Activated CD4-positive, alpha-beta T cell treated with anti-CD3 and anti-CD28 coated beads, Interleukin-2, Interleukin-6, amounts not matched to agents 100 ng/mL and 50 ng/mL, durations not matched to agents 16 hours and 8 hours (primary cell): ENCODE results near the gene CPT1B.
"Not testable (repeated sequence)": the region's sequence is repeated elsewhere in the genome, so short reads cannot be mapped to it uniquely, and the experiment has no call there.

Experiments used
- DNase-seq: peaks from one replicate; pipeline ENCODE4 v3.0.0-alpha.2; 2020

CPT1B gene

GRCh38 chr22:50544078-50544745 is 34.0 kb downstream of the CPT1B start:
- peak; percentile 93 for DNase-seq

- DNase-seq, result peak; percentile 85
Observed at GRCh38 chr22:50542416-50542927, 35.8 kb downstream of the CPT1B start.

GRCh38 chr22:50541667-50542026 is 36.6 kb downstream of the CPT1B start:
- peak; percentile 91 for DNase-seq

DNA sequence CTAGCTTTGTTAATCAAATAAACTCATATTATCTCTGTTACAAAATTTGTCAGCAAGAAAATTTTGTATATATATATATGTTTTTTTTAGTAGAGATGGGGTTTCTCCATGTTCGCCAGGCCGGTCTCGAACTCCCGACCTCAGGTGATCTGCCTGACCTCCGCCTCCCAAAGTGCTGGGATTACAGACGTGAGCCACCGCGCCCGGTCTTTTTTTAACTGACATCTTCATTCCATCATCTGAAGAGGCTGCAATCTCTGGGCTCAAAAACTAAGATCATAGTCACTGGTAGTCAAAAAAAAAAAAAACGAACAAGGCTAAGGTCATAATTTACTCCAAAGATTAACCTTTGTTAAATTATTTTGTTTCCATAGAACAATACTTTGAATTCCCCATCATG is 37.8 kb downstream of the CPT1B start:
- DNase-seq, result no peak

DNA sequence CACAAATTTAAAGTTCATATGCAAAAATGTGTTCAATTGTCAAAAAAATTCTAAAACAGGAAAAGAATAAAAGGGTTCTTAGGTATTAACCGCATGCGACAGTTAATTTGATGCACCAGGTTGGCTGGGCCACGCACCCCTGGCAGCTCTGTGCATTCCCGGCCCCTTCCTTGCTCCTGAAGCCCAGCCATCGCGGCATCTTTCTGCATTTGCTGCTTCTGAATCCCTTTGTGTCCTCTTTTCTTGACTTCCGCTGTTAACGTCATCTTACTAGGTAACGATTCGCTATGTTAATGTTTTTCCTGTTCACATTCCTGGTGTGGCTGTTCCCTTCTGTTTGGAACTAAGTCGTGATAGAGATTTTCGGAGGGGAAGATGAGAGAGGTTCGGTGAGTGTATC is 40.5 kb downstream of the CPT1B start:
- no peak for DNase-seq

DNA sequence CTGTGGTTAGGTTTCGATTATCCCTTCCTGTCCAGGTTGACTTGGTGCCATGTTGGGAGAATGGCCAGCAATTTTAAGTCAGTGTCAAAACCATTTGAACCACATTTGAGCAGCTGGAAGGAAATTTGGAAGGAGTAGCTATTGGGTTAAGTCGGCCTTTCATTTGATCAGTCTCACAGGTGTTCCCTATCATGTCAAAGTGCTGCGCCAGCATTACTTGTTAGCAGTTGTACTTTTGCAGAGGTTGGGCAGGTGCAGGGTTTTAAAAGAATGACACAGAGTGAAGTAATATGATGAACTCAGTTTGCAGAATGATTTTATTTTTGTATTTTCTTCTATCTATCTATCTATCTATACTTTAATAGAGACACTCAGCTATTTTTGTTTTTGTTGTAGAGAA is 42.0 kb downstream of the CPT1B start:
- DNase-seq, result no peak

DNA sequence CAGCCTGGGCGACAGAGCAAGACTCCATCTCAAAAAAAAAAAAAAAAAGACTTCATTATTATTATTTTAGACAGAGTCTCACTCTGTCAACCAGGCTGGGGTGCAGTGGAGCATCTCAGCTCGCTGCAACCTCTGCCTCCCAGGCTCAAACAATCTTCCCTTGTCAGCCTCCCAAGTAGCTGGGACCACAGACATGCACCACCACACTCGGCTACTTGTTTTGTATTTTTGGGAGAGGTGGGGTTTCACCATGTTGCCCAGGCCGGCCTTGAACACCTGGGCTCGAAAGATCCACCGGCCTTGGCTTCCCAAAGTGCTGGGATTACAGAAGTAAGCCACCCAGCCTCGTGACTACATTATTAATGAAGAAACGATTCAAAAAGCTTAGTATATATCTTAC is 43.1 kb downstream of the CPT1B start:
- no peak for DNase-seq

DNA sequence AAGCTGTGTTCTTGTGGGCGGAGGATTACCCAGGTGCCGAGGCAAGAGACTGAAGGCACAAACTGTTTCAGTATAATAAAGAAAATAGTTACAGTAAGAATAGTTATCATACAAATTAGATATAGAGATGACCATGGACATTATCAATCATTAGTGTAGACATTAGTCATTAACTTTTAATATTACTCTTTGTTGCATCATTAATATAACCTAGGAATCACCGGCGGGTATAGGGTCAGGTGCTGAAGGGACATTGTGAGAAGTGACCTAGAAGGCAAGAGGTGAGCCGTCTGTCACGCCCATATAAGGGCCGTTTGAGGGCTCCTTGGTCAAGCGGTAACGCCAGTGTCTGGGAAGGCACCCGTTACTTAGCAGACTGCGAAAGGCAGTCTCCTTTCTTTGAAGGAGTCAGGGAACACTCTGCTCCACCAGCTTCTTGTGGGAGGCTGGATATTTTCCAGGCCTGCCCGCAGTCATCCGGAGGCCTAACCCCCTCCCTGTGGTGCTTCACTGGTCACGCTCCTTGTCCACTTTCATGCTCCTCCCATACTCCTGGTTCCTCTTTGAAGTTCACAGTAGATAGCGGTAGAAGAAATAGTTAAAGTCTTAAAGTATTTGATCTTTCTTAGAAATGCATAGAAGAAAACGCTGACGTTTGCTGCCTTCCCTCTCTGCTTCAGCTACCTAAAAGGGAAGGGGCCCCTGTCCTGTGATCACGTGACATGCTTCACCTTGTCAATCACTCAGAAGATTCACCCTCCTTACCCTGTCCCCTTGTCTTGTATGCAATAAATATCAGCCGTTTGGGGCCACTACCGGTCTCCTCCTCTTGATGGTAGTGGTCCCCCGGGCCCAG is 44.1 kb downstream of the CPT1B start:
- not testable (repeated sequence) for DNase-seq

- DNase-seq, result no peak
Observed at GRCh38 chr22:50532824-50533796, 45.1 kb downstream of the CPT1B start.

GRCh38 chr22:50531962-50532674 is 46.1 kb downstream of the CPT1B start:
- DNase-seq, result peak; percentile 36

GRCh38 chr22:50531546-50531961 is 46.7 kb downstream of the CPT1B start:
- peak; percentile 84 for DNase-seq

DNA sequence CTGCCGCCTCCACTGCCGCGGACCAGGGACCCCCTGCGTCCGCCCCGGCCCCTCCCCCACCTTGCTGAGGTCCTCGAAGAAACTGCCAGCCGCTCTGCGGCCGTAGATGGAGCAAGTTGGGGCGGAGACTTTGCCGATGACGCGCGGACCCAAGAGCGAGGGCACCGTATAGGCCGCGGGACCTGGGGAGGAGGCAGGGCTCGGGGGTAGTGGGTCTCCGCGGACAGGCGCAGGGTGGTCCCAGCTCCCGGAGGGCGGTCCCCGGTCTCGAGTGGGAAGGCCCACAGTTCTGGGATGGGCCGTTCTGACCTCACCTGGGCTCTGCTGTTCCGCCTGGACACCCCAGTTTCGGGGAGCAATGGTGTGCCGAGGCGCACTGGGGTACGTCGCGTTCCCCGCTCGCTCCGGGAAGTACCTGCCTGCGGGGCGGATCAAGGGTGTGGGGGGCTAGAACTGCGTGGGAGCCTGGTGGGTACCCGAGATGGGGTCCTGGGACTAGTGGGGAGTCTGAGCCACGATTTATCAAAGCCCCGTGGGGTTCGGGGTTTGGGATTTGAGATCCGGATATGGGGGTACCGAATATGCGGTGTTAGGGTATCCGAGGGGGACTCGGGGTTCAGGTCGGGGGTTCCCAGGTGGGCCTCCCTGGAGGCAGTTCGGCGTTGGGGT is 47.2 kb downstream of the CPT1B start:
- peak; percentile 94 for DNase-seq

DNA sequence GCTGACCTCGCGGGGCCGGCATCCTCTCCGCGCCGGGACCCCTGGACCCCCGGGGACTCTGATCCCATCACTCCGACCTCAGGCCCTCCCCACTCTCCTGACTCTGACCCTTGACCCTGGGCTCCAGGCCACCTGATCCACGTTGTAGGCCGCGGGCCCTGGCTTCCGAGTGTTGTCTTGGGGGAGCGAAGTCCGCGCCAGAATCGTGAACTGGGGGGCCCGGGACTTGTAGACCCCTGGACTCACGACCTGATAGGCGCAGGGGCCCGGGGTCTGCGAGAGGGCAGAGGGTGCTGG is 47.7 kb downstream of the CPT1B start:
- no peak for DNase-seq

GRCh38 chr22:50529897-50530579 is 48.2 kb downstream of the CPT1B start, which contains the start of gene TYMP:
Gene TYMP (minus strand): TSS chr22:50530012. CDS start chr22:50529709, 303 bp downstream.
- peak; percentile 86 for DNase-seq

- no peak for DNase-seq
Observed at GRCh38 chr22:50529416-50529896, 48.8 kb downstream of the CPT1B start.

DNA sequence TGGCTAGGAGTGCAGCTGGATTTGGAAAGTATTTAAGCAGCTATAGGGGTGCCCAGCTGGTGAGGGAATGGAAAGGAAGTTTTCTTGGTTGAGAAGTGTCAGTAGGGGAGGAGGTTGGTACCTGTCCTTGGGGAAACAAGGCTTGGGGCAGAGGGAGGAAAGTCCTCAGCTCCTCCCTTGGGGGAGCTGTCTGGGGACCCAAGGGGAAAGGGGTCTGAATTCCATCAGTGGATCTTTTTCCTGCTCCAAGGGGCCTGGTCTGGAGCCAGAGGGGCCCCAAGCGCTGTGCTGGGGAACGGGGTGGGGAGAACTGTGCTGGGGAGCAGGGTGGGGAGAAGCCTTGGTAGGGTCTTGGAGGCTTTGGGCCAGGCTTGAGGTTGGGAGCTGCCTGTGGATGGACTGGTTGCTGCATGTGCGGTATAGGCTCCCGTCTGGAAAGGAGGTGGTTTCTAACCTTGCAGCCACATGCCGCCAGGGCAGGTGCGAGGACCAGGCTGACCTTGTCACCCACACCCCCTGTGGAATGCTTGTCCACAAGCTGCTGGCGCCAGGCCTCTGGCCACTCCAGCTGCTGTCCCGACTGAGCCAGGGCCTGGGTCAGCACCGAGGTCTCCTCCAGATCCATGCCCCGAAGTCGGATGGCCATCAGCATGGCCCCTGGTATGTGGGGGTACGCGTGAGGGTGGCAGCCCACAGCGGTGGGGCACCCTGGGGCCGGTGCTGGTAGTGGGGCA is 49.4 kb downstream of the CPT1B start:
- DNase-seq, result peak; percentile 26

DNA sequence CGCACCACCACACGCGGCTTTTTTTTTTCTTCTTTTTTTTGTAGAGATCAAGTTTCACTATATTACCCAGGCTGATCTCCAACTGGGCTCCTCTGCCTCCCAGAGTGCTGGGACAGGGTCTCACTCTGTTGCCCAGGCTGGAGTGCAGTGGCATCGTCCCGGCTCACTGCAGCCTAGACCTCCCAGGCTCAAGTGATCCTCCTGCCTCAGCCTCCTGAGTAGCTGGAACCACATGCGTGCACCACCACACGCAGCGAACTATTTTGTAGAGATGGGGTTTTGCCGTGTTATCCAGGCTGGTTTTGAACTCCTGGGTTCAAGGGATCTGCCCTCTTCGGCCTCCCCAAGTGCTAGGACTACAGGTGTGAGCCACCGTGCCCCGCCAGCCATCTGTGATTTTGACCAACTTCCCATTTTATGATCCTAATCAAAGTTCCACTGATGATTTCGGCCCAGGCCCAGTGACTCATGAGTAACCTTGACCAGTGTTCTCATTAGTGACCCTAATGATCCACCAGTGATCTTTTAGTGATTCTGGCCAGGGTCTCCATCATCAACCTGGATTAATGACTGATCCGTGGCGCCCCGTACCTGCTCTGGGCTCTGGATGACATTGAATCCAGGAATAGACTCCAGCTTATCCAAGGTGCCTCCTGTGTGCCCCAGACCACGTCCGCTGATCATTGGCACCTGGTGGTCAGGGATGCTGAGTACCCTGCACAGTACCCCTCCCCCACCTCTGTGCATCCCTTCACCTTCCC is 50.1 kb downstream of the CPT1B start:
- no peak for DNase-seq

- DNase-seq, result peak; percentile 81
Observed at GRCh38 chr22:50526834-50527801, 51.1 kb downstream of the CPT1B start.
